ENCODE data around the gene ZDHHC14.

The ZDHHC14 gene

DNA sequence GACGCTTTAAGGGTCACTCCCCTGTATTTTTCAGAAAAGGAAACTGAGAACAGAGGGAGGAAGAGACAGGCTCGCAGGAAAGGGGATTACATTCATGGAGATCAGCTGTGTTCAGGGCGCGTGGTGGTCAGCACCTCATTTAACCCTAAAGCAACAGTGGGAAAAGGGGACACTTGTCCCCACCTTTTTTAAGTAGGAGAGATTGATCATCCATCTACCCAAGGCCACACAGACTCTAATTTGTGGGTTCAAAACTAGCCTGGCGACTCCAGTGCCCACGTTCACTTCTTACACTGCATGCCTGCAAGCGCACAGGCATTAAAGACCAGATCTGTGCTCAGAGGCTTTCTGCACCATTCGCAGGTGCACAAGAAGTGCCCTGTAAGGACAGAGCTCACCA lies 274.1 kb downstream of the ZDHHC14 start:
- no peak for DNase-seq

GRCh38 chr6:157656437-157656997 lies 275.5 kb downstream of the ZDHHC14 start:
- no peak for DNase-seq

DNA sequence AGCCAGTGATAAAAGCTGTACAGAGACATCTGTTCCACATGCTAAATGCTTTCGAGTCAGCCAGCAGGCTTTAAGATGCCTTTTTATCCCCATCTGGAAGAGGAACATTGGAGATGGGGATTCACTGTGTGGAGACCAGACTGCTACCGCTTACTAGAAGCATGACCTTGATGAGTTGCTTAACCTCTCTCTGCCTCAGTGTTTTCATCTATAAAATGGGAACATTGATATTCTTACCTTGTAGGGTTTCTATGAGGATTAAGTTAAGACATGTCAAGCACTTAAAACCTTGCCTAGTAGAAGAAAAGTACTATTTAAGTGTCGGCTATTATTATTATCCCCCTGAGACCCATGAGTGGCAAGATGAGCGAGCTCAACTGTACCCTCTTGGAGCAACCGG lies 276.8 kb downstream of the ZDHHC14 start:
- no peak for DNase-seq

- no peak for DNase-seq
Observed at GRCh38 chr6:157658301-157658700, 277.3 kb downstream of the ZDHHC14 start.

- DNase-seq = no peak
Observed at GRCh38 chr6:157659536-157660271, 278.7 kb downstream of the ZDHHC14 start.

DNA sequence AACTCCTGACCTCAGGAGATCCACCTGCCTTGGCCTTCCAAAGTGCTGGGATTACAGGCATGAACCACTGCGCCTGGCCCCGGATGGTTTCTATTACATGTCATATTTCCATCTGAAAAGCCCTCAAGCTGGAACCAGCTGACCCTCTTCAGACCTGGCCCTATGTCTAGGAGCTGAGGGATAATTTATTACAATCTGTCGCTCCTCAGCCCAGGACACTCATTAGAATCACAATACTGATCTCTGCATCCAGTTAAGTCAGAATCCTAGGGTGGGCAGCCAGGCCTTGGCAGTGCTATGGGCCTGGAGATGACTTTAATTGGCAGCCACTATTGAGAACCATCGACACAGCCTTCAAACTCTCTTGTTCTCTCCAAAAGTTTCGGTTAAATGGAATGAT lies 279.4 kb downstream of the ZDHHC14 start:
- DNase-seq = no peak

DNA sequence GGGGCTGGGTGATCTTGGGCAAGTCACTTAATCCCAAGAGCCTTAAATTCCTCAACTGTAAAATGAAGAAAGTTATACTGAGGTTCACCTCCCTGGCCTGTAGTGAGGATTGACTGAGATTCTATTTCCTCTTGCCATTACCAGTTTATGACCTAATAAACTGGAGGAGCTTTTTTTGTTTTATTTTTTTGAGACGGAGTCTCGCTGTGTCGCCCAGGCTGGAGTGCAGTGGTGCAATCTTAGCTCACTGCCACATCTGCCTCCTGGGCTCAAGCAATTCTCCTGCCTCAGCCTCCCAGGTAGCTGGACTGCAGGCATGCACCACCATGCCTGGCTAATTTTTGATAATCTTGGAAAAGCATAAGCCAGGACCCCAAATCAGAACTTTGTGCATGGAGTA lies 280.7 kb downstream of the ZDHHC14 start:
- no peak for DNase-seq

DNA sequence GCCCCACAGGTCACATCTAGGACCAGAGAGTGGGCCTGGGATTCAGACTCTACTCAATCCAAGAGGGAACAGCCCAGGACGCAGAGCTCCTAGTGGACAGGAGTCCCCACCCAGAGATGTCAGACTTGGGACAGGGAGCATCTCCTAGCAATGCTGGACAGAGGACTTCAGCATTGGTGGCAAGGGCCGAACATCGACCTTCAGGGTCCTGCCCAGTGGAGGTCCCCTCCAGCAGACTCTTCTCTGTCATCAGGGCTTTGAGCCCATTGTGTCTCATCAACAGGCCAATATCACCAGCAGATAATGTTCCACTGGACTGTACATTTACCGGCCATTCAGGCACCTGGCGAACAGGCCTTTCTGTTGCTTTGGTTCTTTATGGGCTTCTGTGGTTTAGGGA lies 282.3 kb downstream of the ZDHHC14 start:
- no peak for DNase-seq

GRCh38 chr6:157665180-157665579 lies 284.2 kb downstream of the ZDHHC14 start:
- no peak for DNase-seq

DNA sequence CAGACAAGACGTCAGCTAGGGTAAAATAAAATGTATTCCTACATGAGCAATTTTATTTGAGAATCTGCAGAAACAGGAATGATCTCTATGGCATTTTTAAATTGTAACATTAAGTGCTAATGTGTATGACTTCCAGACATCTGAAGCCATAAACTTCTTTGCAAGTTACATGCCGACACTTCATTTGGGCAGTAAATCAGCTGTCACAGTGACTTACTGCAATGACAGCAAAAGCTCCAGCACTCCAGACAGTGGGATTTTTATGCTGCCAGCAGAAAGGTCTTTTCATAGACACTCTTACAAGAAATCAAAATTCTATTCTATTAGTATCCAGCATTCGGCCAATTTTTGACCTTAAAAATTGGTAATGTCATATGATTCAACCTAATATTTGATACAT lies 285.7 kb downstream of the ZDHHC14 start:
- DNase-seq = no peak

DNA sequence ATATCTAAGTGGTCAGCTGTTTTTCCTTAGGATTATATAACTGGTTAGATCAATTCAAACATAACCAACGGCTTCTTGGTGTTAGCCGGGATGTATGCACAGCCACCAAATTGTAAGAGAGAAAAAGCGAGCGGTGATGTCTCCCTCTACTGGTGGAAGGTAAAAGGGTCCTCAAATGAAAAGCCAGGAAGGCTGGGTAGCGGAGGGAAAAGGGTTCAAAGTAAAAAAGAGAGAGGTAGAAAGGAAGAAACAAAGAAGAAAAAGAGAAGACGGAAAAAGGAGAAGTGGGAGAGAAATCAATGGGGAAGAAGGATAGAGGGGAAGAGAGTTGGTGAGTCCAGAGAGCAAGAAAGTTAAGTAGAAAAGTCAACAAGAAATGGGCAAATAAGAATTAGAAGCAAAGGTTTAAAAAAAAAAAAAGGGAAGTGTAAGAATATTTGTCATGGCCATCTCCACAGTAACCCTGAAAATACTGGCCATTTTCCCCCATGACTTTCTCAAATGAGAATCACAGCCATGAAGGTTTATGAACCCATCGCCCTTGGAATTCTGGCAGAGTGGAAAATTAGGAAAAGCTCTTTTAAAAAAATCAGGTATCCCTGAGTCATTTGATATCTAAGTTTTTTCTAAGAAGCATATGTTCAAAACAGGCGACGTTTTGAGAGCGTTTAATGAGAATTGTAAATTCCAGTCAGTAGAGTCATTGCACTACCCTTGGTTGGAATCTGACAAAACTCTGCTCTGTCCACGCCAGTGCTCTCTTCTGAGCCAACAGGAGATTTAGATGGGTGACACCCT lies 286.4 kb downstream of the ZDHHC14 start:
- peak; percentile 56 for DNase-seq

DNA sequence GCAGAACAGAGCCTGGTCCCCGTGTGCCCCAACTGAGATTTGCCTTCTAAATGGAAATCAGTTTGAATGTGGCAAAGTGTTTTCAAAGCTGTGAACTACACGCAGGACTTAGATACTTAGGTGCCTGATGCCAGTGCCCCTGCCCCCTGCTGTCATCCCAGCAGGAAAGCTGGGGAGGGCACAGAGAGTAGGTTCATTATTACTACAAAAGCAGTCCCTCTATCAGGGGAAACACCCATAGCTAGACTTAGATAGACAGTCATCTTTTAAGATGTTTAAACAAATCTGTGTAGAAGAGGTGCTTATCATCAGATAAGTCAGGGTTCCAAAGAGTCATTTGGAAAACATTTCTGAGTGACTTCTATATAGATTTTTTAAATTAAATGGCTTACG lies 287.0 kb downstream of the ZDHHC14 start:
- DNase-seq = peak; percentile 7

DNA sequence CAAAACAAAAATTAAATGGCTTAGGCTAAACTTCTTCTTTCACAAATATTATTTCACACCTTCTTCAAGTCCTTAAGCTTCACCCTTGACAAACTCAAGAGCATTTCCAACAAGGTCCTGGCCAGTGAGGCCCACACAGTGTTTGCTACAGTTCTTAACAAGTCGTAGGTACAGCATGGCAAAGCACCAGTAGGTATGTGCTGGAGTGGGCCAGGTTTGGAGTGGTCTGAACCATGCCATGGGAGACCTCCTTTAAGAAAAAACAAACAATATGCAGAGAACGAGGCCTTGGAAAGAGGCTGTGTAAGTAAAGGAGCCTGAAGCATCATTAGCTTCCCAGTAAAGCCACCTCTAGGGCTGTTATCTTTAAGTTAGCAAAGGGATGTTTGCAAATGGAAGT lies 287.7 kb downstream of the ZDHHC14 start:
- DNase-seq = no peak

- no peak for DNase-seq
Observed at GRCh38 chr6:157669323-157669722, 288.3 kb downstream of the ZDHHC14 start.

DNA sequence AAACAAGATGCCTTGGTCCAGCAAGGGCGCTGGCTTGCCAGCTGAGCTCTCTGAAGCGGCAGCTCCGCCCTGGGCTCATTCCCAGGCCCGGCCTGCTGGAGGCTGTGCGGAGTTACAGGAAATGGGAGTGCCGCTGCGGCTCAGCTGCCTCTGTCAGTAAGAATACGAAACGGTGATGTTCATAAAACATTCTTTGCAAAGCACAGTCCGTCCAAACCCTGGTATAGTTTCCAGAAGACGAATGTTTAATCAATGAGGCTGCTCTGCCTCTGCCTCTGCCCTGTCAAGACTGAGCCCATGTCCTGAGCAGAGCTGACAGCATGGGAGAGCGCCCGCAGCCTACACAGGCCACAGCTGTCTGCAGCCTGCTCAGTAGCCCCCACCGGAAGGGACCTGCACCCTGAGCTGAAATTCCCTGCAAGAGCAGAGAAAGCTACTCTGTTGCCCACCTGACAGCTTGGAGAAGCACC lies 288.8 kb downstream of the ZDHHC14 start:
- DNase-seq = no peak

DNA sequence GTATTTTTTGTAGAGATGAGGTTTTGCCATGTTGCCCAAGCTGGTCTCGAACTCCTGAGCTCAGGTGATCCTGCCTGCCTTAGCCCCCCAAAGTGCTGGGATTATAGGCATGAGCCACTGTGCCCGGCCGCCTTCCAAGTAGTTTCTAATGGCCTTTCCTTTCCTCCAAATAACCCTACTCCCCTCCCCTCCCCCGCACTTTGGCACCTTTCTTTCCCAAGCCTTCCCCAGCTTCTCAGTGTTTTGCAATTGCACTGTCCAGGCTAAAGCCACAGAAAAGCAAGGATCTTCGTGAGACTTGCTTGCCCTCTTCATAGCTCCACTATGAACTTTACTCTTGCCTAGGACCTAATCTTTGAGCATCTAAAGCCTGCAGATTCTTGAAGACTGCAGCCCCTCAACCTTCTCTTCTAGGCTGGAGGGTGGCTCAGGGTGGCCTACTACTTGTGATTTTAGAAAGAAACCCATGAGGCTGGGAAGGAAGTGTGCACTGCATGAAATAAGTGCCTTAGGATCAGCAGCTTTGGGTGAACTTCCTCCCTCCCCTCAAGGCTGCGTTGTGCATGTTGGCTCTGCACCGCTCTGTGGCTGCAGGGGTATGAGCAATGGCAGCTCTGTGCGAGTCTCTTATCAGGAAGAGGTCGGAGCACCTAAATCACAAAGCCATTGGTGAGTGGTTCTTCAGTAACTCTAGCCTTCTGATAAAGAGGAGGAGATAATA lies 289.6 kb downstream of the ZDHHC14 start:
- DNase-seq = no peak

DNA sequence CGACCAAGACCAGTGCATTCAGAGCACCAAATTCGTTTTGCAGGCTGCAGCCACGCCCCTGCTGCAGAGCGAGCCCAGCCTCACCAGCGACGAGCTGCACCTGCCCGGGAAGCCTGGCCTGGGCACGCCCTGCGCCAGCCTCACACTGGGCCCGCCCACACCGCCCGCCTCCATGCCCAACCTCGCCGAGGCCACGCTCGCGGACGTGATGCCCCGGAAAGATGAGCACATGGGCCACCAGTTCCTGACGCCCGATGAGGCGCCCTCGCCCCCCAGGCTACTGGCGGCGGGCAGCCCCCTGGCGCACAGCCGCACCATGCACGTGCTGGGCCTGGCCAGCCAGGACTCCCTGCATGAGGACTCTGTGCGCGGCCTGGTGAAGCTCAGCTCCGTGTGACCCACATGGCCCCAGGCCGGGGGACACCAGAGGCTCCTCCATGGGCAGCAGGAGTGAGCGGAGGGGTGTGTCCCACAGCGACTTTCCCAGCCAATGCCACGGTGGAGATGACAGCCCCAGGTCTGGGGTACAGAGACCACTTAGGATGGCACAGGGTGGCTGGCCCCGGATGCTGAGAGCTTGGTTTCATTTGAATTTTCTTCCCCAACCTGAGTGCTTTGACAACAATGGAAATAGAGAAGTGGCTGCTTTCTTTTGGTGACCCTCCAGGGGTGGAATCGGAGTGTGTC lies 291.9 kb downstream of the ZDHHC14 start:
- no peak for DNase-seq

DNA sequence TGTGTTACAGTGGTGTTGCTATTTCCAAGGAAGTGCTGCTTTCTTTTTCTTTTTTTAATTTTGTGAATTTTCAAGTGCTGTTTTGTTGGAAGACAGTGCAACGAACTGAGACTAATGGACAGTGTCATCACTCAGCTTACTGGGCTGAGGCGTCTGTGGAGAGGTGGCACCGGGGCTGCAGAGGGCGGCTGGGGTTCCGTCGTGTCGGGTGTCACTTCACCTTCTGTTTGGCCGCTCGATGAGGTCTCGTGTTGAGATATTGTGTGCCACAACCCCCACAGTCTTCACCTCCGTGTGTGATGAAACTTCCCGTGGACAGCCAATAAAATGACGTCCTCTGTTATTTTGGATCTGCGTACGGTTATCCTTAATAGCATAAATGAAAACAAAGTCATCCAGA lies 292.6 kb downstream of the ZDHHC14 start:
- no peak for DNase-seq

DNA sequence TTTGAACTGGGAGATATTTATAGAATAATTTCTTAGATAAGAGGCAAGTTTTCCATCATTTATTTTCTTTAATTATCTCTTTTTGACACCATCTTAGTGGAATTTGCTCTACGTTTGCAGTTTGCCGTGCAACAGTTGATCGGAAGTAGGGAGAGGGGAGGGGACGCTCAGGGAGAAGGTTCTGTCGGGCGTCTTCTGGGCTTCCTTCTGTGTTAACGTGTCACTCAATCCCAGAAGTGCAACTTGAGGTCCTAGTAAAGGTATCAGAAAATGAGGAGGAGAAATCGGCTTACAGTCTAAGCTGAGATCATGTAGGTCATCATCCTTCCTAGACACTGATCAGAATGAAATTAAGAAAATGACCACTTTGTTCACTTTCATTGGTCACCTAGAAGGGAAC lies 293.1 kb downstream of the ZDHHC14 start:
- no peak for DNase-seq

DNA sequence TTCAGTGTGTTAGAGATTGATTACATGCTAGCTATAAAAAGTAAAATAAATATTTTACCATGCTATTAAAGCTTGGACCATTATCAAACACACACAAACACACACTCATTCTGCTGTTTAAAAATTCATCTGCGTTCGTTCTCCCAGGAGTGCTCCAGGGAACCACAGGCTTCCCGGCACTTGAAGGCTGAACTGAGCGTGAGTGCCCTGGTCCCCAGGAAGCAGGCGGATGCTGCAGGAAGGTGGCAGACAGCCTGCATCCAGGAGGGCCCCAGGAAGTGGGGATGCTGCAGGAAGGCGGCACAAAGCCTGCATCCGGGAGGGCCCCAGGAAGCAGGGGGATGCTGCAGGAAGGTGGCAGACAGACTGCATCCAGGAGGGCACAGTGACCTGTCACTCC lies 294.8 kb downstream of the ZDHHC14 start:
- no peak for DNase-seq

GRCh38 chr6:157676241-157676640 lies 295.3 kb downstream of the ZDHHC14 start:
- no peak for DNase-seq

DNA sequence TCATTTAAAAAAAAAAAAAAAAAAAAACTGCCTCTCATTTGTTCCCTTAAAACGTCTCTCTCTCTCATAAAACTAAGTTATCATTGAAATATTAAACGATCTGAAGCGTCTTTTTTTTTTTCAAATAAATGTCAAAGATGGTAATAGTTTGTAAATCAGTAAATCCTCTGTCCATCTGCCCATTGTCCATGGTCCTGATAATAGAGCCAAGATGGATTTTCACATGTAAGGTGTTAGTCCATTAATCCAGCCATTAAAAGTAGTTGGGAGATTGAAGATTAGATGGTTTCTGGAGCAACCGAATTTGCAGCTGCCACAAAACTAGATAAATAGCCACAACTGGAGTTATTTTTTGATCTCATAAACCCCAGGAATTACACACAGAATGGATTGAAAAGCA lies 296.2 kb downstream of the ZDHHC14 start:
- no peak for DNase-seq

Measured in activated naive CD4-positive, alpha-beta T cell treated with Interleukin-2 at 50 U/mL for 16 hours (primary cell).